ENCODE results near the gene ITGB1.
"Not testable (repeated sequence)": the region's sequence is repeated elsewhere in the genome, so short reads cannot be mapped to it uniquely, and the experiment has no call there.

Gene ITGB1

DNA sequence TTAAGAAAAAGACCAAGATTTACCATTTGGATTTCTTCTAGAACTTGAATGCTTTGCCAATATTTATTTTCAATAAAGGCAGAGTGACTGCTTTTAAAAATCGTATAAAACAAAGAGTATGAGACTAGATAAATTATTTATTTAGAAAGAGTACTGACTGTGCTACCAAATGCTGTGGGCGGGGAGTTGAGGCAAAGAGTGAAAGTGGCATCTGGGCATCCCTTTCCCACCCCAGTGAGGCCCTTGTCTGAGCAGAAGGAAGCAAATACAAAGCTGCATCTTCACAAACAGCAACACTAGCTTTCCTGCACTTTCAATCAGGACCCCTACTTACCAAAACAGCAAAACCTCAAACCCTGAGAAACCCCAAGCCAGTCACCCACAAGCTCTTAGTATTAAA, 34.9 kb downstream of the ITGB1 start:
- DNase-seq (ENCODE audit: low spot score), result no peak
- in situ Hi-C loops (cut with MboI; ENCODE audit: low pct_unique_long_range_greater_than_20kb, low sequenced_read_pairs, unreplicated experiment), result no loop called here
- TF ChIP-seq, protein P1, sequence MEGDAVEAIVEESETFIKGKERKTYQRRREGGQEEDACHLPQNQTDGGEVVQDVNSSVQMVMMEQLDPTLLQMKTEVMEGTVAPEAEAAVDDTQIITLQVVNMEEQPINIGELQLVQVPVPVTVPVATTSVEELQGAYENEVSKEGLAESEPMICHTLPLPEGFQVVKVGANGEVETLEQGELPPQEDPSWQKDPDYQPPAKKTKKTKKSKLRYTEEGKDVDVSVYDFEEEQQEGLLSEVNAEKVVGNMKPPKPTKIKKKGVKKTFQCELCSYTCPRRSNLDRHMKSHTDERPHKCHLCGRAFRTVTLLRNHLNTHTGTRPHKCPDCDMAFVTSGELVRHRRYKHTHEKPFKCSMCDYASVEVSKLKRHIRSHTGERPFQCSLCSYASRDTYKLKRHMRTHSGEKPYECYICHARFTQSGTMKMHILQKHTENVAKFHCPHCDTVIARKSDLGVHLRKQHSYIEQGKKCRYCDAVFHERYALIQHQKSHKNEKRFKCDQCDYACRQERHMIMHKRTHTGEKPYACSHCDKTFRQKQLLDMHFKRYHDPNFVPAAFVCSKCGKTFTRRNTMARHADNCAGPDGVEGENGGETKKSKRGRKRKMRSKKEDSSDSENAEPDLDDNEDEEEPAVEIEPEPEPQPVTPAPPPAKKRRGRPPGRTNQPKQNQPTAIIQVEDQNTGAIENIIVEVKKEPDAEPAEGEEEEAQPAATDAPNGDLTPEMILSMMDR (IDR thresholded peaks at IDR 0.05; ENCODE audit: extremely low read depth, insufficient read depth, missing control alignments), result no peak

DNA sequence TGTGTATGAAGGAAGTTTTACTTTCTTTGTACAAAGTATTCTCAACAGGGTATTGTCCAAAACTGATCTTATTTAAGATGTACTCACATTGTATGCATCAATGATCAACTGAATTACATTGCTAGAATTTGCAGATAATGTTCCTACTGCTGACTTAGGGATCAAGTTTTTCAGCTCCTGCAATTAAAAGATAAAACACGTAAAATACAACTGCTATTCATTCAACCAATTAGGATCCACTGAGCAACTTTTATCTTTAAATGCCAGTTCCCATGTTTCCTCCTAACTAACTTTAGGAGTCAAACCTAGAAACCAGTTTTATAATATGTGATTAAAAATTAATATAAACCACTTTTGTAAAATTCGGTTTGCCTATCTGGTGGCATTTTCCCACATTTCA, 35.9 kb downstream of the ITGB1 start:
- in situ Hi-C loops (cut with MboI; ENCODE audit: low pct_unique_long_range_greater_than_20kb, low sequenced_read_pairs, unreplicated experiment), result no loop called here
- DNase-seq (ENCODE audit: low spot score), result no peak
- TF ChIP-seq, protein P1 (IDR thresholded peaks at IDR 0.05; ENCODE audit: extremely low read depth, insufficient read depth, missing control alignments), result no peak

DNA sequence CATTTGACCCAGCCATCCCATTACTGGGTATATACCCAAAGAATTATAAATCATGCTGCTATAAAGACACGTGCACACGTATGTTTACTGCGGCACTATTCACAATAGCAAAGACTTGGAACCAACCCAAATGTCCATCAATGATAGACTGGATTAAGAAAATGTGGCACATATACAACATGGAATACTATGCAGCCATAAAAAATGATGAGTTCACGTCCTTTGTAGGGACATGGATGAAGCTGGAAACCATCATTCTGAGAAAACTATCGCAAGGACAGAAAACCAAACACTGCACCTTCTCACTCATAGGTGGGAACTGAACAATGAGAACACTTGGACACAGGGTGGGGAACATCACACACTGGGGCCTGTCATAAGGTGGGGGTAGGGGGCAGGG, 40.2 kb downstream of the ITGB1 start:
- in situ Hi-C loops (cut with MboI; ENCODE audit: low pct_unique_long_range_greater_than_20kb, low sequenced_read_pairs, unreplicated experiment); DNase-seq (ENCODE audit: low spot score): not testable (repeated sequence)

DNA sequence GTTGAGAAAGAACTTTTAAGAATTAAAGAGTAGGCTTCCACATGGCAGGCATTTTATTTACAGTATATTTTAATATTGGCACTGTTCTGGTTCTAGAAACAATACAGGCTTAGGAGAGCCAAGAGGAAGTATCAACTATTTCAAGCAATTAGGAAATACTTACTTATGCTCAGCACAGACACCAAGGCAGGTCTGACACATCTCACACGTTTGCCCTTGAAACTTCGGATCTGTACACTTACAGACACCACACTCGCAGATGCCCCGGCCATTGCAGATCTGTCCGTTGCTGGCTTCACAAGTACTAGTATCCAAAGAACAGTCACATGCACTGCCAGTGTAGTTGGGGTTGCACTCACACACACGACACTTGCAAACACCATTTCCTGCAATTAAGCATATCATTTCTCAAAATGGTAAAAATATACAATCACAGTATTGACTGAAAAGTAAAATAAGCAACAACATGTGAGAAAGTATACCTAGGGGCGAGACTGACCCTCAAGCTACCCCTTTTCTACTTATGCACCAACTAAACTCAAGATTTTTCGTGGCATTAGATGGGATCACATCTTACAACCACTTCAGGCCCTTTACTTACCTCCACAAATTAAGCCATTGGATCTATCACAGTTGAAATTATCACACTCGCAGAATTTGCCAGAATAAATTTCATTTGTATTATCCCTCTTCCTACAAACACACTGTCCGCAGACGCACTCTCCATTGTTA, 46.6 kb downstream of the ITGB1 start:
- DNase-seq (ENCODE audit: low spot score), result no peak
- in situ Hi-C loops (cut with MboI; ENCODE audit: low pct_unique_long_range_greater_than_20kb, low sequenced_read_pairs, unreplicated experiment), result no loop called here
- TF ChIP-seq, protein P1 (IDR thresholded peaks at IDR 0.05; ENCODE audit: extremely low read depth, insufficient read depth, missing control alignments), result no peak

DNA sequence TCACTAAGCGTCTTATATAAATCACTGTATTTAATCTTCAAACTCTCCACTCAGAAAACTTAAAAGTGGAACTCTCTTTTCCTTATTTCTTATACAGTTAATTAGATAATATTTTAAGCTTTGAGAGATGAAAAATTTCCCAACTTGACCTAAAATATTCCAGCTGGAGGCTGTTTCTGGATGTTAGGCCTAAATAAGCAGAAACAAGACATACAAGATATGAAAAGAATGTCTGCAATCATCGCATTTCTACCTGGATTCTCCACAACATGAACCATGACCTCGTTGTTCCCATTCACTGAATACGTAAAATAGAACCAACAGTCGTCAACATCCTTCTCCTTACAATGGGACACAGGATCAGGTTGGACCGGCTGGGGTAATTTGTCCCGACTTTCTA, 48.1 kb downstream of the ITGB1 start:
- DNase-seq (ENCODE audit: low spot score); in situ Hi-C loops (cut with MboI; ENCODE audit: low pct_unique_long_range_greater_than_20kb, low sequenced_read_pairs, unreplicated experiment): not testable (repeated sequence)

DNA sequence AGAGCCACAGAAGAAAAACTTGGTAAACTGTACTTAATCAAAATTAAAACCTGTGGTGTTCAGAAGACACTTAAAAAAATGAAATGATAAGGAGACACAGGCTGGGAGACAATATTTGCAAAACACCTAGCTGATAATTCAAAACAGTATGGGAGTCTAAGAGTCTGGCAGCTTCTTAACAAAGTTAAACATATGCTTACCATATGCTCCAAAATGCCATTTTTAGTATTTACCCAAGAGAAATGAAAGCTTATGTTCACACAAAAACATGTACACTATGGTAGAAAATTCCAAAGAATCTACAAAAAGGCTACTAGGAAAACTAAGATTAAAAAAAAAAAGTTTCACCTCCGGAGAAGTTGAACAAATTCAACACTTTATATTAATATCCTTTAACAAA, 48.6 kb downstream of the ITGB1 start:
- TF ChIP-seq, protein P1 (IDR thresholded peaks at IDR 0.05; ENCODE audit: extremely low read depth, insufficient read depth, missing control alignments), result no peak
- in situ Hi-C loops (cut with MboI; ENCODE audit: low pct_unique_long_range_greater_than_20kb, low sequenced_read_pairs, unreplicated experiment), result no loop called here
- no peak for DNase-seq (ENCODE audit: low spot score)

DNA sequence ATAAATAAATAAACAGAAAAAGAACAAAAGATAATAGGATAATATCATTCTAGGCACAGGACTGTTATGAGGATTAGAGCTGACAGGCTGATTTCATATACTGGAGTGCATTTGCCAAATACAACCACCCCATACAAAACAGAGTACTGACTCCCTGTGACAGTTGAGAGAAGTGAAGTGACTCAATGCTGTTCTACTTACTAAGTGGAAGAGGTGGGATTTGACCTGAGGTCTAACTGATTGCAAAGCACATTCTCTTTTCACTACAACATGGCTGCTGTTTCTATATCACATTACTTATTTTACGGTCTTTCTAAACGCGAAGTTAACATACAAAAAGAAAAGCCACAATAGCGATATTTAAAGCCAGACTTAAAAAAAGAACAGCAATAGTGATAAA, 51.4 kb downstream of the ITGB1 start:
- TF ChIP-seq, protein P1 (IDR thresholded peaks at IDR 0.05; ENCODE audit: extremely low read depth, insufficient read depth, missing control alignments), result no peak
- in situ Hi-C loops (cut with MboI; ENCODE audit: low pct_unique_long_range_greater_than_20kb, low sequenced_read_pairs, unreplicated experiment), result no loop called here
- DNase-seq (ENCODE audit: low spot score), result no peak

DNA sequence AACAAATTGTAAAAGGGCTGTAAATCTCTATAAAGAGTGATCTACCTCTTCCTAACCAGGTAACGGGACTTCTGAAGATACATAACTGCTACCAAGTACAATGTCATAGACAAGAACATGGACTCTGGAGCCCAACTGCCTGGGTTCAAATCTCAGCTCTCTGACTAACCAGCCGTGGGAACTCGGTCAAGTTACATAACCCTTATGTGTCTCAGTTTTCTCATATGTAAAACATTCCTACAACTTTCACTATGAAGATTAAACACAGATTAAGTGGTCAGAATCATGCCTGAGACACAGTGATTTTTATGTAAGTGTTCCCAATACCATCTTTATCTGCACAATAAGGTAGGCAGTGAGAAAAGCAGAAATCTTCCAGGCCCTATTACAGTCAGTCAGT, 52.6 kb downstream of the ITGB1 start:
- TF ChIP-seq, protein P1 (IDR thresholded peaks at IDR 0.05; ENCODE audit: extremely low read depth, insufficient read depth, missing control alignments), result no peak
- DNase-seq (ENCODE audit: low spot score), result no peak
- in situ Hi-C loops (cut with MboI; ENCODE audit: low pct_unique_long_range_greater_than_20kb, low sequenced_read_pairs, unreplicated experiment), result no loop called here
